HepG2 (cell line): ENCODE measurements around the gene VWA3A. TPM values are rescaled to one million over a fixed set of nuclear protein-coding genes. Genes with fewer than 3 reads are reported as not detected.
A peak's percentile ranks its signal among the peaks of the same experiment; 100 is the strongest.

Experiments
- ATAC-seq: fragments of 200-7000 bp; cut with Tn5 transposase; 3 replicates; pipeline ENCODE4 v1.9.1; 2020; ENCODE audit warnings: mild to moderate bottlenecking, moderate library complexity
- BruUV-seq: library from RNA; stranded (reverse); fragments of 400-500 nt; replicated peaks from 2 replicates; lab custom pipeline; 2021; lab: Mats Ljungman, UMichigan
- CTCF ChIA-PET: fragments of 300-600 bp; formaldehyde crosslinking; extraction: SDS; loops from one replicate; lab custom pipeline; 2021; ENCODE audit warnings: low total read pairs, inconsistent platforms, low intra/inter-chr PET ratio; lab: Yijun Ruan, JAX
- POLR2A ChIA-PET: fragments of 350-600 bp; sonication (Branson Sonifier 250); formaldehyde crosslinking; loops from one replicate; lab custom pipeline; 2020; ENCODE audit warnings: antibody characterized with exemption, inconsistent platforms; lab: Yijun Ruan, JAX
- DNase-seq: peaks from one replicate; pipeline ENCODE4 v3.0.0-alpha.2; 2015; ENCODE audit warnings: low spot score
- FAIRE-seq: peaks from 3 replicates; lab custom pipeline; 2011; peaks lifted over from hg19 to GRCh38; lab: Jason Lieb, UNC
- H2AFZ ChIP-seq: one replicate; pipeline ENCODE4 v1.6.1; 2011; ENCODE audit warnings: low read length, inconsistent platforms
- H3K27ac ChIP-seq: fragments of 300-600 bp; 3 replicates; pipeline ENCODE4 v1.8.0; 2011; ENCODE audit warnings: mixed run types, mild to moderate bottlenecking, mixed read lengths, low read length, inconsistent platforms; ENCODE audit not compliant: insufficient read depth; ENCODE audit errors: extremely low read length
- H3K27me3 ChIP-seq, 2 experiments: fragments of 200-600 bp in 1 of 2; 2 replicates in 1 of 2; 3 replicates in 1 of 2; pipeline versions ENCODE4 v1.6.0 to v1.8.0; 2011; ENCODE audit warnings: low read length in 2 of 2, mild to moderate bottlenecking in 2 of 2, moderate library complexity in 2 of 2, inconsistent platforms in 1 of 2; ENCODE audit not compliant: insufficient read depth in 2 of 2, control insufficient read depth in 1 of 2
- H3K36me3 ChIP-seq, 2 experiments: fragments of 200-600 bp in 1 of 2; replicated peaks in 1 of 2; 2 replicates in 1 of 2; 3 replicates in 1 of 2; pipeline versions ENCODE4 v1.5.1 to v1.8.0; 2011; ENCODE audit warnings: low read length in 2 of 2, inconsistent platforms in 1 of 2; ENCODE audit not compliant: insufficient read depth in 2 of 2, control insufficient read depth in 1 of 2
- H3K4me1 ChIP-seq: 2 replicates; pipeline ENCODE4 v1.5.1; 2012; ENCODE audit warnings: low read length, inconsistent platforms; ENCODE audit not compliant: insufficient read depth
- H3K4me2 ChIP-seq: 2 replicates; pipeline ENCODE4 v1.6.0; 2011; ENCODE audit warnings: low read depth, low read length, inconsistent platforms
- H3K4me3 ChIP-seq, 3 experiments: fragments of 200-600 bp in 1 of 3; sonication (generic), shearing (Covaris generic) in 1 of 3; replicated peaks in 1 of 3; 2 replicates each; pipeline ENCODE4 v1.5.1; 2011 to 2016; ENCODE audit warnings: low read length in 3 of 3, inconsistent platforms in 2 of 3, low read depth in 2 of 3, mild to moderate bottlenecking in 2 of 3, control low read depth in 1 of 3, mixed read lengths in 1 of 3; ENCODE audit not compliant: insufficient read depth in 1 of 3
- H3K79me2 ChIP-seq: one replicate; pipeline ENCODE4 v1.6.1; 2011; ENCODE audit warnings: low read length, inconsistent platforms; ENCODE audit not compliant: insufficient read depth
- H3K9ac ChIP-seq: 2 replicates; pipeline ENCODE4 v1.6.0; 2011; ENCODE audit warnings: mild to moderate bottlenecking, low read depth, low read length, inconsistent platforms; ENCODE audit not compliant: insufficient read depth
- H3K9me3 ChIP-seq: 2 replicates; pipeline ENCODE4 v1.5.1; 2012; ENCODE audit warnings: mild to moderate bottlenecking, low read length
- H4K20me1 ChIP-seq: 2 replicates; pipeline ENCODE4 v1.6.0; 2011; ENCODE audit warnings: inconsistent platforms, mild to moderate bottlenecking, low read length, moderate library complexity; ENCODE audit not compliant: insufficient read depth
- CBX1 ChIP-seq: IDR thresholded peaks from one replicate; pipeline ENCODE4 v1.6.1; 2016; ENCODE audit warnings: antibody characterized with exemption, low read depth
- FOXK1 ChIP-seq: sonication (generic); formaldehyde crosslinking; IDR thresholded peaks from 2 replicates; pipeline ENCODE4 v1.4.0; 2020; ENCODE audit warnings: low read depth, missing genetic modification reagents, borderline replicate concordance
- GTF3A ChIP-seq: sonication (generic); formaldehyde crosslinking; conservative IDR thresholded peaks from 2 replicates; pipeline ENCODE4 v1.4.0; 2020; ENCODE audit warnings: mild to moderate bottlenecking, missing genetic modification reagents
- JDP2 ChIP-seq: sonication (generic); formaldehyde crosslinking; IDR thresholded peaks from 2 replicates; pipeline ENCODE4 v1.8.1; 2022; ENCODE audit warnings: missing genetic modification reagents, borderline replicate concordance
- MXD1 ChIP-seq: sonication (generic); formaldehyde crosslinking; IDR thresholded peaks from 2 replicates; pipeline ENCODE4 v1.4.0; 2020; ENCODE audit warnings: mild to moderate bottlenecking, missing genetic modification reagents
- PATZ1 ChIP-seq: sonication (generic); formaldehyde crosslinking; IDR thresholded peaks from 2 replicates; pipeline ENCODE4 v1.4.0; 2020; ENCODE audit warnings: missing genetic modification reagents
- REST ChIP-seq, 2 experiments: IDR thresholded peaks; 2 replicates each; pipeline ENCODE4 v1.6.1; 2011 to 2012; ENCODE audit warnings: low read length in 2 of 2, borderline replicate concordance in 1 of 2, low read depth in 1 of 2, mild to moderate bottlenecking in 1 of 2, moderate library complexity in 1 of 2
- SAFB2 ChIP-seq: sonication (generic); formaldehyde crosslinking; IDR thresholded peaks from 2 replicates; pipeline ENCODE4 v1.5.1; 2020; ENCODE audit warnings: missing genetic modification reagents, low read depth, mild to moderate bottlenecking, borderline replicate concordance
- SRSF9 ChIP-seq: fragments of 200-400 bp; formaldehyde crosslinking; IDR thresholded peaks from 2 replicates; pipeline ENCODE4 v1.6.1; 2018; ENCODE audit warnings: borderline replicate concordance, mild to moderate bottlenecking, low read depth, low read length; ENCODE audit not compliant: insufficient read depth, poor library complexity, severe bottlenecking
- YEATS2 ChIP-seq: sonication (generic); formaldehyde crosslinking; IDR thresholded peaks from 2 replicates; pipeline ENCODE4 v1.4.0; 2020; ENCODE audit warnings: missing genetic modification reagents, borderline replicate concordance
- ZC3H13 ChIP-seq: sonication (generic); formaldehyde crosslinking; IDR thresholded peaks from 2 replicates; pipeline ENCODE4 v1.8.1; 2023; ENCODE audit warnings: mild to moderate bottlenecking, missing genetic modification reagents, moderate library complexity
- ZFP90 ChIP-seq: sonication (generic); formaldehyde crosslinking; IDR thresholded peaks from 2 replicates; pipeline ENCODE4 v1.8.0; 2022; ENCODE audit warnings: missing genetic modification reagents, mild to moderate bottlenecking, inconsistent platforms, borderline replicate concordance
- ZFY ChIP-seq: sonication (generic); formaldehyde crosslinking; IDR thresholded peaks from 2 replicates; pipeline ENCODE4 v1.4.0; 2020; ENCODE audit warnings: missing genetic modification reagents
- ZNF317 ChIP-seq: sonication (generic); formaldehyde crosslinking; IDR thresholded peaks from 2 replicates; pipeline ENCODE4 v1.5.0; 2020; ENCODE audit warnings: mild to moderate bottlenecking, missing genetic modification reagents
- ZNF543 ChIP-seq: sonication (generic); formaldehyde crosslinking; IDR thresholded peaks from 2 replicates; pipeline ENCODE4 v1.4.0; 2020; ENCODE audit warnings: mild to moderate bottlenecking, missing genetic modification reagents
- ZNF605 ChIP-seq: sonication (generic); formaldehyde crosslinking; IDR thresholded peaks from 2 replicates; pipeline ENCODE4 v1.8.0; 2022; ENCODE audit warnings: mild to moderate bottlenecking, missing genetic modification reagents
- ZNF878 ChIP-seq: sonication (generic); formaldehyde crosslinking; IDR thresholded peaks from 2 replicates; pipeline ENCODE4 v1.8.1; 2023; ENCODE audit warnings: mild to moderate bottlenecking, missing genetic modification reagents, moderate library complexity
- WGBS: methylation state at CpG from one replicate; pipeline ENCODE4 v1.1.6; 2017; ENCODE audit warnings: low lambda C conversion rate; 5-methylcytosine and 5-hydroxymethylcytosine counted together
- in situ Hi-C: cut with HindIII; loops from 2 replicates; pipeline ENCODE4 v1.10.0; 2017; ENCODE audit warnings: low pct_unique_long_range_greater_than_20kb; ENCODE audit not compliant: extremely low pct_ligation_motif_present
- intact Hi-C: fragments of 100-400 bp; cut with micrococcal nuclease; formaldehyde crosslinking; loops from one replicate; pipeline ENCODE4 v1.10.0; 2022; ENCODE audit not compliant: unreplicated experiment
- polyA plus RNA-seq, 8 experiments: library from polyadenylated mRNA; depleted of rRNA in 3 of 8; stranded (reverse) in 7 of 8; unstranded in 1 of 8; fragments of >200 nt; fragmentation: Illumina TruSeq in 4 of 8; extraction: Trizol in 4 of 8; gene quantifications; 2 replicates each; pipeline versions ENCODE4 v1.2.1 to v1.2.3, GENCODE V29; 2011 to 2016; ENCODE audit warnings: low read depth in 4 of 8, missing spikeins in 1 of 8, mixed read lengths in 1 of 8; ENCODE audit not compliant: insufficient read depth in 1 of 8
- total RNA-seq, 5 experiments: library from RNA; depleted of rRNA; stranded (reverse); fragments of >200 nt; fragmentation: Illumina TruSeq; extraction: Trizol; gene quantifications; 2 replicates each; pipeline ENCODE4 v1.2.3, GENCODE V29; 2016; ENCODE audit warnings: low read depth in 1 of 5

The VWA3A gene
- total and polyA plus RNA-seq, 2 of the 13 experiments (the other 11 are each of a cell fraction or from before 2014, with no cell fraction given): 0.03 to 0.07 TPM

GRCh38 chr16:22192261-22193062 is 100.1 kb downstream of the VWA3A start:
- Histone ChIP-seq H3K27me3 (no peaks in the 10 kb centered on the region; a peak in 2 of 5 replicates), H3K4me2 (peak overlapping the region; percentile 99), H4K20me1 (no peaks in the 10 kb centered on the region), H3K79me2 (no peaks in the 10 kb centered on the region), H3K27ac (peak overlapping the region; percentile 94), H2AFZ (no peak overlapping the region), H3K9ac (peak overlapping the region; percentile 89), H3K36me3 (no peaks in the 10 kb centered on the region; a peak in 1 of 5 replicates), H3K4me1 (peaks cover 74% of the 10 kb centered on the region), H3K9me3 (no peaks in the 10 kb centered on the region), H3K4me3 (peak overlapping the region; percentile 72 to 87 (median 72))
- ChIA-PET POLR2A (interaction anchor here (0.8 to 7.3 kb wide), 14 partner anchors 8 to 671 kb away, joined by 3 to 78 read pairs (median 6); partner anchors contain the start of genes EEF2K, MOSMO, POLR3E and UQCRC2), CTCF (no interaction called here)
- in situ Hi-C loops (no loop called here), intact Hi-C loops (no loop called here)
- FAIRE-seq (peak; percentile 95), DNase-seq (peak; percentile 98), ATAC-seq (peak; percentile 38)
- BruUV-seq: no TSS peak
- WGBS: 14% methylated on average over 16 of the region's 16 CpGs
- TF ChIP-seq PATZ1 (CRISPR knock-in tag) (peak; percentile 88), ZNF317 (0 out of 2 replicates have a peak, but pooled peaks have one; percentile 48), ZNF543 (CRISPR knock-in tag) (peak; percentile 69; the same call in 1 of the 2 replicates), ZNF878 (CRISPR knock-in tag) (peak; percentile 99), GTF3A (CRISPR knock-in tag) (no peak), JDP2 (CRISPR knock-in tag) (no peak), ZC3H13 (CRISPR knock-in tag) (no peak; the same call in 1 of the 2 replicates), CBX1 (peak; percentile 16), FOXK1 (peak; percentile 98), ZFY (CRISPR knock-in tag) (peak; percentile 85), SAFB2 (CRISPR knock-in tag) (peak; percentile 62; the same call in 1 of the 2 replicates), ZFP90 (CRISPR knock-in tag) (no peak), YEATS2 (CRISPR knock-in tag) (peak; percentile 86; the same call in 1 of the 2 replicates), MXD1 (peak; percentile 36; the same call in 1 of the 2 replicates), SRSF9 (no peak), ZNF605 (peak; percentile 97), REST (IDR thresholded peaks at IDR 0.05; ENCODE audit: borderline replicate concordance in 1 of 2, low read depth in 1 of 2, low read length in 2 of 2) (peak in 1 of 2 experiments; percentile 55; a peak in 2 of 4 replicates)
